ENCODE results near the gene DRC3. TPM values are rescaled to one million over a fixed set of nuclear protein-coding genes. Genes with fewer than 3 reads are reported as not detected.
"Not testable (repeated sequence)": the region's sequence is repeated elsewhere in the genome, so short reads cannot be mapped to it uniquely, and the experiment has no call there.

DRC3 gene
- total RNA-seq, 1 donor from 2014 or later: 0.82 TPM

DNA sequence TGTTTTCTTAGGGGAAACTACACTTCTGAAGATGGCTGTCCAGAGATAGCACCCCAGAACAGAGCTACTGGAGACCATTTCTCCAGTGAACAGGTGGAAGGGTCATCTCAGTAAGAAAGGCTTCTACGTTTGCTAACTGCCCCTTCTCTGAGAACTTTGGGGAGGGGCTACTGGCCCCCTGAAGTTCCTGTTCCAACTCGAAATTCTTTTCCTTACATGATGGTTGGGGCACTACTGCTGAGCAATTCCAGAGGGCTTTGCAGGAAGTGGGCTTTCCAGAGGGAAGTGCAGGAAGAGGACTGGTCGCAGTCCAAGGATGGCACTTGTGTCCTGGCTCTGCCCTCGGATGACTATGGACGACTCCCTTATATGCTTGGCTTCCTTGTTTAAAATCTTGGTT is 31.6 kb upstream of the DRC3 start:
- DNase-seq: no peak

DNA sequence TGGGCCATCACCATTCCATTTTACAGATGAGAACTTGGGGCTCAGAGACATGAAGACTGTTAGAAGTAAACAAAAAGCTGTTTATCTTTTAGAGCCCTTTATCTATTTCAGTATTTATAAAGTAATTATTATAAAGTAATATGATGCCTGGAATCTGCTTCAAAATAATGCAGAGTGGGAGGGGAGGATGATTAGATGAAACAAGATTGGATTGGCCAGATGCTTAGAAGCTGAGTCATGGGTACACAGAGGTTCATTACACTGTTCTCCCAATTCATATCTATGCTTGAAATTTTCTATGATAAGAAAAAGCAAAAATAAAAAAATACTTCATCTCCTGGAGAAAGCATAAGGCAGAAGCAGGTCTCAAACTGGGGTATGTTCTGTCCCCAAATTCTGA is 29.8 kb upstream of the DRC3 start:
- DNase-seq: no peak

DNA sequence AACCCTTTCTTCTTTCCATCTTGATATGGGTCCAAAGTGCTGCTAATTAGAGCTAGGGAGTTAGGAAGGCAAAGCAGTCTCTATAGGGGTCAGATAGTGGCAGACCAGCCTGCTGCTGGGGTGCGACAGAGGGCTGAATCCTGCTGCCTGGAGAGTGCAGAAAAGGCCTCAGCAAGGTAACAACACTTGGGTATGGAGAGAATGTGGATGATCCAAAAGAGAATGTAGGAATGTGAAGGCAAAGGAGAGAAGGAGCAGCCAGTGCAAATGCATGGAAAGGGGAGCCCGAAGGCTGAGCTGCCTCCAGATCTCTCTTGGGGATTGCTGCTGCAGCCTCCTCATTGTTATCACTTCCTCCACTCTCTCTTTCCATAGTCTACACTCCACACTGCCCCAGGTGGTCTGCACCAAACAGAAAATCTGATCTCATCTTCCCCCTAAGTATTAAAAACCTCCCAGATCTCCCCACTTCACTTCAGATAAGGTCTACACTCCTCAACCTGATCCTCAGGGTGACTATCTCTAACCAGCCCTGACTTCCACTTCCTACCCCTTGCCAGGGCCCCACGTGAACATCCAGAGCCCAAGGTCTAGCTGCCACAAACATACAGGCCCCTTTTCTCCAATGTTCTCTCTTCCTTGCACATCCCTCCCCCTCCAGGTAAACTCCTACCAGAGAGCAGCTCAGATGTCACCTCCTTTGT is 29.2 kb upstream of the DRC3 start:
- no peak for DNase-seq

DNA sequence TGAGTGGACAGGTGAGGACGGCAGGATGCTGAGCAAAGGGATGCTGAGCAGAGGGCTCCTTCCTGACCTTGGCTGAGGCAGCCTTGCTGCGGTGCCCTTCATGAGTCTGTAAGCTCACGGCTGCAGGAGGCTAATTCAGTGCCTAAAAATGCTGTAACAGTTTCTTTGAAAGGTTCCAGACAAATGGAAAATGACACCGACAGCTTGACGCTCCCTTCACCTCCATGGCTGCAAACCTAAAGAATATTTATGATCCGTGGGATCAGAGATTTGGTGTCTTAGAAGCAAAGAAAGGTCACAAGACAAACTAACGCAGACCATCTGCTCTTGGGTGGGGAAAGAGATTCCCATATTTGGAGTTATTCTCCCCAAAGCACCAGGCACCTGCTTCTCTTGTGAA is 28.4 kb upstream of the DRC3 start:
- DNase-seq: no peak

DNA sequence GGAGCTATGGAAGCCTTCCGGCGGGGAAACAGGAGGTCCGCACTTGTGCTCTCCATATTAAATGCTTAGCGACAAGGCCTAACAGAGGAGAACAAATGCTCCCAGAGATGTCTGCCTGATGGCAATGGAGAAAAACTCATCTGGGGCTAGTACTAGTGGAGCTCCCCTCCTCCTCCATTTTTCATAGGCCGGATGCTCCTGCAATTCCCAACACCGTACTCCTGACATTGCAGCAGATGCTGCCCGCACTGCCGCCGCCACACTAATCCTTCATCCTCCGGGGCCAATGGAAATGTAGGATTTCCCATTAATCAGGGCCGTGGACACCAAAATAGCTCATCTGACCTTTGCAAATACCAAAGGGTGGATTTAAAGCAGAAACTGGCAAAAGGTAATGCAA is 27.9 kb upstream of the DRC3 start:
- no peak for DNase-seq

DNA sequence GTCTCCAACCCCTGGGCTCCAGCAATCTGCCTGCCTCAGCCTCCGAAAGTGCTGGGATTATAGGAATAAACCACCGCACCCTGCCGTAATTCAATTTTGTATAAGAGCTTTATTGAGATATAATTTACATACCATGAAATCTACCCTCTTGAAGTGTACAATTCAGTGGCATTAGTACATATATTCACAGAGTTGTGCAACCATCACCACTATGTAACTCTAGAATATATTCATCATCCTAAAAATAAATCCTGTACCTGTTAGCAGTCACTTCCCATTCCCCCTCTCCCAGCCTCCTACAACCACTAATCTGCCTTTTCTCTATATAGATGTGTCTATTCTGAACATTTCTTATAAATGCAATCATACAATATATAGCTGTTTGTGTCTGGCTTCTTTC is 26.6 kb upstream of the DRC3 start:
- no peak for DNase-seq

DNA sequence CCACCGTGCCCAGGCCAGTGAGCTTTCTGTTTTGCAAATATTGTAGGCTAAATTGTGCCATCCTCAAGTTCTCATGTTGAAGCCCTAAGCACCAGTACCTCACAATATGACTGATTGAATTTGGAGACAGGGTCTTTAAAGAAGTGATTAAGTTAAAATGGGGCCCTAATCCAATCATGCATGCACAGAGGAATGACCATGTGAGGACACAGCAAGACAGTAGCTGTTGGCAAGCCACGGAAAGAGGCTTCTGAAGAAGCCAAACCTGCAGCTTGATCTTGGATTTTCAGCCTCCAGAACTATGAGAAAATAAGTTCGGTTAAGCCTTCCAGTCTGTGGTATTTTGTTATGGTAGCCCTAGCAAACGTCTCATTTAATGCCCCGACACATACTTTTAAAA is 25.4 kb upstream of the DRC3 start:
- no peak for DNase-seq

DNA sequence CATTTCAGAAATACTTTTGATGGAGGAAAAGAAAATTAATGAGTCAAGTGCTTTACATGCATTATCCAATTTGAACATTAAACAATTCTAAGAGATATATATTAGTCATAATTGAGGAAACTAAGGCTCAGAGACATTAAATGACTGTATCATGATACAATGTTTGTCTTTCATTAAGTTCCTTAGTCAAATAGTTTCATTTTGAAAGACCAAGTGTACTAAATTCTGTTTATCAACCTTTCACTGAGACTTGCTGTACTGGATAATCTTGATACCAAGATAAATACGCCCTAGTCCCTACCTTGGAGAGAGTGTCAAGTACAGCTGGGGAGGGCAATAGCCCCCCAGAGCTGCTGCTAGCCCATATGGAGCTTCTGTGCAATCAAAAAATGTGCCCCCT is 24.7 kb upstream of the DRC3 start:
- no peak for DNase-seq

DNA sequence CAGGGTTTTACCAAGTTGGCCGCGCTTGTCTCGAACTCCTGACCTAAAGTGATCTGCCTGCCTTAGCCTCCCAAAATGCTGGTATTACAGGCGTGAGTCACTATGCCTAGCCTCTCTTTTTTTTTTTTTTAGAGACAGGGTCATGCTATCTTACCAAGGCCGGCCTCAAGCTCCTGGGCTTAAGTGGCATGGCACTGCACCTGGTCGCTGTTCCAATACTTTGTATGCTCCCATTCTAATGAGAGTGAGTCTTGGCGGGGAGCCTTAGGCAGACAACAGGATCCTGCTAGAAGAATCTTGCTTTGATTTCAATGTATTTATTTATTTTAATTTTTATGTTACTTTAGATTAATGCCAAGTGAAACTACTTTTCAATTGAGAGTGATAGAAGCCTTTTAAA is 22.3 kb upstream of the DRC3 start:
- DNase-seq: no peak

DNA sequence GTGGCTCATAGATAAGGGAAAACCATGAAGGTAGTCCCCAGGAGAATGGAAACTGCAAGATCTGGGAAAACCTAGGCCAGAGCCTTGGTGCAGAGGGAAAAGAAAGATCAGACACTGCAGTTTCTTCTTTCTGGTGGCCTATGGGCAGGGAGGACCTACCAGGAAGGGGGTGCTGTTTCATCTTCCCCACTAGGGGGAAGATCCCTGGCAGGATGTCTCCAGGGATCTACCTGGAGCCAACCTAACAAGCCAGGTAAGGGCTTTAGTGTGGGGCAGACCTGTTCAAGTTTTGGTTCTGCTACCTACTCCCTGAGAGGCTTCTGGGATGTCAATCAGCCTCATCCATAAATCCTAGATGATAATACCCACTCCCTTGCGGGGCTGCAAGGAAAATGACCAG is 21.9 kb upstream of the DRC3 start:
- DNase-seq: no peak

DNA sequence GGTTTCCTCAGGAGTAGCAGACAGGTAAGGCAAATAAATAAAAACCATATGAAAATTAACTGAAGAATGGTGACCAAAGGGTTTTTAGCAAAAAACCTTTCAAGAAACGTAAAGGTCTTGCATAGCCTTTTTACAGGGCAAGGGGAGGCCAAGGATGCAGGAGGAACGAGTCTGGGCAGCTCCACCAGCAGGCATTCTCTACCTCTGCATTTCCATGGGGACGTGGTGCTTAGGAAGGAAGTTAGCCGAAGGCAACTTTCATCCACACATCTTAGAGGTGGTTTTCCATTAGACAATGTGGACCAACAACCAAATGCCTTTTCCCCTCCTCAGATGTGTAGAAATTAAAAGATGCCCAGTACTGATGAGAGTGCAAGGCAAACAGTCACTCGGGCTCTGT is 21.1 kb upstream of the DRC3 start:
- DNase-seq: no peak

DNA sequence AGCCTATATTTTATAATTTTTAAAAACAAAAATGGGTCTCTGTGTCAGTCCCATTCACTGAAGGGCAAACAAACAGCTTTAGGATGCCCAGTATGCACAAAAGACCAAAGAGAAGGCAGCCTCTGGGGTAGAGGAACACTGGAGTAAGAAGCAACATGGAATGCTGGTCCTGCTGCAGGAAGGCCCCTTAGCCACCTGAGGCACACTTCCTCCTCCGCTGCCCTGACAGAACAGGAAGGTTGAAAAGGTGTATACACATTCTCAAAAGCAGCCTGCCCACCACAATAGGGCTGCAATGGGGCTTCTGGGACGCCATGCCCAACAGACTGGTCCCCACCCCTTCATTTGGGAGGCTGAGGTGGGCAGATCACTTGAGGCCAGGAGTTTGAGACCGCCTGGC is 20.0 kb upstream of the DRC3 start:
- no peak for DNase-seq

DNA sequence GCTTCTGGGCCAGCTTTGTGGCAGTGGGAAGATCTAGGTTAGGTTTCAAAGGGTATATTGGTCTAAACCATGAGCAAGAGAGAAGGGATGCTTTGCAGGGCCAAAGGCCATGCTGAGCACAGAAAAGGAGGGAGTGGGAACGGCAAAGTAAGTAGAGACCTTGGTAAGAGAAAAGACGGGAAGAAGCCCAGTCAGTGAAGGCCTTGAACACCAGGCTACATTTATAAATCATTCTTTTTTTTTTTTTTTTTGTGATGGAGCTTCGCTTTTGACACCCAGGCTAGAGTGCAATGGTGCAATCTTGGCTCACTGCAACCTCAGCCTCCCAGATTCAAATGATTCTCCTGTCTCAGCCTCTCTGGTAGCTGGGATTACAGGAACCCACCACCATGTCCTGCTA is 18.6 kb upstream of the DRC3 start:
- DNase-seq: no peak

DNA sequence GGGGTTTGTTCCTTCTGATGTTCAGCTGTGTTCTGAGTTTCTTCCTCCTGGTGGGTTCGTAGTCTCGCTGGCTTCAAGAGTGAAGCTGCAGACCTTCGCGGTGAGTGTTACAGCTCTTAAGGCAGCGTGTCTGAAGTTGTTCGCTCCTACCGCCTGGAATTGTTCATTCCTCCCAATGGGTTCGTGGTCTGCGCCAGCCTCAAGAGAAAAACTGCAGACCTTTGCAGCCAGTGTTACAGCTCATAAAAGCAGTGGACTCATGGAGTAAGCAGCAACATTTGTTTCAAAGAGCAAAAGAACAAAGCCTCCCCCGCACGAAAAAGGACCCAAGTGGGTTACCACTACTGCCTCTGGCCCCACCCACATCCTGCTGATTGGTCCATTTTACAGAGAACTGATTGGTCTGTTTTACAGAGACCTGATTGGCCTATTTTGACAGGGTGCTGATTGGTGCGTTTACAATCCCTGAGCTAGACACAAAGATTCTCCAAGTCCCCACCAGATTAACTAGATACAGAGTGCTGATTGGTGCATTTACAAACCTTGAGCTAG is 16.8 kb upstream of the DRC3 start:
- not testable (repeated sequence) for DNase-seq

DNA sequence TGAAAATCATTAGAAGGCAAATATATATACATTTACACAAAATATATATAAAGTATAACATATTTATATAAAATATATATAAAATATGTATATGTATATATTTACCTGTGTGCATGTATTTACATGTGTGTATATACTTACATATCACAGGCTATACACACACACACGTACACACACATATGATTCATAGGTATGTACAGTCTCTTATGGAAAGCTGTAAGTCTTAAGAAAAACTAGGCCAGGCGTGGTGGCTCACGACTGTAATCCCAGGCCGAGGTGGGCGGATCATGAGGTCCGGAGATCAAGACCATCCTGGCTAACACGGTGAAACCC is 15.1 kb upstream of the DRC3 start:
- no peak for DNase-seq

DNA sequence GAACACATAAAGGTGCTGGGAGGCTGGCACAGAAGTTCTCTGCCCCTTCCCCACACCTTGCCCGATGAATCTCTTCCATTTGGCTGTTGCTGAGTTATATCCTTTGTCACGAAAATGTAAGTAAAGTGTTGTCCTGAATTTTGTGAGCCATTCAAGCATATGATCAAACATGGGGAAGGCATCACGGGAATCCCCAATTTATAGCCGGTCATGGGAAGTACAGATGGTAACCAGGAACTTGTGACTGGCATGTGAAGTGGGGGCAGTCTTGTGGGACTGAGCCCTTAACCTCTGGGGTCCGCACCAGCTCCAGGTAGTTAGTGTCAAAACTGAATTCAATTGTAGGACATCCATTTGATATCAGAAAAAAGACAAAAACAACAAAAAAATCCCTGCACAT is 13.7 kb upstream of the DRC3 start:
- DNase-seq: no peak

DNA sequence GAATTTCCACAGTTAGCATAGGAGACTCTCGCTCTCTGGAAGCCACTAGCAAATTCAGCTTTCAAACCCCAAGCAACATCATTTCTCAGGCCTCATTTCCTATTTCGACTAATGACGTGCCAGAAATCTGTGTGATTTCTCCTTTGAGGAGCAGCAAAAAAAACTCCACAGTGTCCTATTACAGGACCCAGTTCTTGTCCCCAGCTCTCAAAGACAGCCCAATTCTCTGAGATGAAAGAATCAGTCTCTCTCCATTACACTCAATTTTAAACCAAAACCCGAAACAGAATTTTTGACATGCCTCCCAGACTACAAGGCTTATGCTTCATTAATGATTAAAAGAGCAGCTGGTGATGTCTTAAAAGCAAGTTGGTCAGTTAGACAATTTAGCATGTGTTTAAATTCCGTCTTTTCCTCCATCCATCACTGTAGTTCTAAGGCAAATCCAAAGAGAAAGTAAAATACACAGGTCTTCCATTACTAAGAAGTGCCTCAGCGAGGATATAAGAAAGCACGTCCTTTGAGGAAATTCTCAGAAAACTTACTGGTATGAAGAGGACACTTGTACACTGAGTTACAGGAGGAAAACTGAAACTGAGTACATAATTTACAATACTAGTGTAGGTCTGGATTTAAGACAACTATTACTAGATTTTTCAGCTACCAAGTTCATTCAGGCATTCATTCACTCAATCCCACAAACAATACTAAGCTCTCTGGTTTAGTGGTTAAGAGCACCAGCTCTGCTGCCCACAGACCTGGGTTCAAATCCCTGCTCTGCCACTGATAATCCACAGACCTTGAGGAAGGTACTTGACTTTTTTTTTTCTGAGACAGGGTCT is 12.9 kb upstream of the DRC3 start:
- peak; percentile 77 for DNase-seq

DNA sequence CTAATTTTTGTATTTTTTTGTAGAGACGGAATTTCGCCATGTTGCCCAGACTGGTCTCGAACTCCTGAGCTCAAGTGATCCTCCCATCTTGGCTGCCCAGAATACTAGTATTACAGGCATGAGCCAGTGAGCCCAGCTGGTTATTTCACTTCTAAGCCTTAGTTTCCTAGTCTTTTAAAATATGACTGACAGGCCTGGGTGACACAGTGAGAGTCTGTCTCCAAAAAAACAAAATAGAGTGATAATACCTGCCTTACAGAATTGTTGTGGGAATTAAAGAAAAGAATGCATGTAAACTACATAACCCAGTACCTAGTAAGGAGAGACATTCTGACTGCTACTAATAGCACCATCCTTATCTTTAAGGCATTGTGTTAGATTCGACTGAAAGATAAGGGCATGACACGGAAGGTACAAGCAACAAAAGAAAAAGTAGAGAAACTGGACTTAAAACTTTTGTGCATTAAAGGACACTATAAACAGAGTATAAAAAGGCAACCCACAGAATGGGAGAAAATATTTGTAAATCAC is 12.1 kb upstream of the DRC3 start:
- DNase-seq: no peak

DNA sequence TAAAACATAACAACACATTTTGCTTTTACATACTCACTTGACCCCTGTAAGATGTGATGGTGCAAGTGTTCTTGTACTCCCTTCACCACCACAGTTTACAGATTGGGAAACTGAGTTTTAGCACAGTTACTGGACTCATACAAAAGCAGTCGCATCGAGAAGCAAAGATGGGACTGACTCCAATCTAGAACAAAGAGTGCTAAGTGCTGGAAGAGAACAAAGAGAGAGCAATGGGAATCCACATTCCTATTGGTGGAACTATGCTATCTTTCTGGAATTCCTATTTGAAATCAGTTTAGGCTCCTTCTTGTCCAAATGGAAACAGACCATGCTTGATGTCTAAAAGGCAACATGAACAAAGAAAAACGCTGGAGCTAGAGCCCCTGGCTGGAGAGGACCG is 9.6 kb upstream of the DRC3 start:
- DNase-seq: no peak

DNA sequence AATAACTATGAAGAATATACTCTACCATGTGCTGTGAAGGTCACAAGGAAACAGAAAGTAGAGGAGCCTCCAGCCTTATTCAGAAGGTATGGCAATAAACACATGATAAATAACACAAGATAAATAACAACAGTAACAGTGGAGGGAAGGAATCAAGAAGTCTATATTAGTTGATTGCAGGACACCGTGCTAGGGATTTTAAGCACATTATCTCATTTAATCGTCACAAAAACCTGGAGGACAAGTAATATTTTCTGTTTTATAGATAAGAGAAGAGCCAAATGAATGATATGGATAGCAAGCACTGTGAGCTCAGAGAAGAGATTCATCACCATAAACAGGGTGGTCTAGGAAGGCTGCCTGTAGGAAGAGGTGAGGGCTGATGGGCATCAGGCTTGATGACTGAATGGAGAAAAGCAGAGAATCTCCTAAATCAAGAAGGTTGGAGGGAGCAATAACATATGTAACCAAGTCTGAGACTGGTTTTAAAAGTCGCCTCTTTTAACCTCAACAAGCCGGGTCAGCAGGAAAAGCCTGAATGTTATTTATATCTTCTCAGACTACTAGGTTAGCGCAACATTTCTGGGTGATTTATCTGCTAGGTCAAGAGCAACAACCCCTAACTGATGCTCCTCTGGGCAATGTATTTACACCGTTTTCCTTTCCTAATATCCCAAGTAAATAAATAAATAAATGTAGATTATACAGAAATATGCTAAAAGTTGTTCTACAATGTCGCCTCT is 8.8 kb upstream of the DRC3 start:
- no peak for DNase-seq

DNA sequence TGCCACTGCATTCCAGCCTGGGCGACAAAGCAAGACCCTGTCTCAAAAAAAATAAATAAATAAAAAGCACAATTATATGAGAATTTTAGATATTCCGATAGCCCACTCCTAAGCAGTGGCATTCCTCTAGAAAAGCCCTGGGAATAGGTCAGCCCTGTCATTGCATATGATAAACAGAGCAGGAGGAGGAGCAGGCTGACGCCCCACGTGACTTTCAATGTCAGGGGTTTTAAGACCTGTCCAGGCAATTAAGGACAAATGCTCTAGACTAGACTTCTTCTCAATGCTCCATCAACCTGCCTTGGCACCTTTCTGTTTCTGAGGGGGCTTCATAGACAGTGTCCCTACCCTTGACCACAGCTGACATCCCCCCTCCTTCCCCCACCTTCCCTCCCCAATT is 8.0 kb upstream of the DRC3 start:
- DNase-seq: no peak

DNA sequence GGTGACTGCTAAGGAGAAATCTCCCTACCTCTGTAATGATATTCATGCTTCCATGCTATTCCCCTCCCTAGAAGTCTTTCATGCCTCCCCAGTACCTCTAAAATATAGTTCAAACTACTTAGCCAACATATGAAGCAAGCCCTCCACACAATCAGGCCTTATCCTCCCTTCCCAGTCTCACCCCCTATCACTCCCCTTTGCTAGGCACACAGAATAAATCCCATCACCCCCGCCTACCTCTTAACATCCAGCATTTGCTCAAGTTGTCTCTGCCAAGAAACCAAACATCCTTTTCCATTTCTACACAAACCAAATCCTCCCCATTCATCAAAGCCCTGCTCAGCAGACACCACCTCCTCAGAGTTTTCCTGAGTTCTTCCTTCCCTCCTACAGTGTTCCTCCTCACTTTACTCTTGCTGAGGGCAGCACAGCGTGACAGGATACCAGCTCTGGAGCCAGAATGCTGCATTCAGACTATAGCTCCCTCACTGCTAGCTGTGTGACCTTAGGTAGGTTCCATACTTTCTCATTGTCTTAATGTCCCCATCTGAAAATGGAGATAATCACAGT is 7.4 kb upstream of the DRC3 start:
- DNase-seq: no peak

DNA sequence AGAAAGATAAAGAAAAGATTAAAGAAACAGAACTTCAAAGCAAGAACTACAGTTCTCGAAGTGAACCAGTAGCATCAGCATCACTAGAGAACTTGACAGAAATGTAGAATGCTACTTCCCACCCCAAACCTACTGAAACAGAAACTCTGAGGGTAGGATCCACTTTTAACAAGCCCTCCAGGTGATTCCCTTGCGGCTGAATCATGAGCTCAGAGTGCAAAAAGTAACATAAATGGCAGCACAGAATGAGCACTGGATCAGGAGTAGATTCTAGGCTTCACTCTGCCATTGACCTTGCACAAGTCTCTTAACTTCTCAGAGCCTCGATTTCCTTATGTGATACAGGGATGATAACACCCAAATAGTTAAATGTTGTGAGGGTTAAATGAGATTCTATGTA is 6.3 kb upstream of the DRC3 start:
- no peak for DNase-seq

Measured in tongue (tissue), 2 donors.